ENCODE measurements around the gene FBXW11.

GRCh38 chr5:171835066-171835465 is 171.4 kb downstream of the FBXW11 start:
- TF ChIP-seq, protein P1, sequence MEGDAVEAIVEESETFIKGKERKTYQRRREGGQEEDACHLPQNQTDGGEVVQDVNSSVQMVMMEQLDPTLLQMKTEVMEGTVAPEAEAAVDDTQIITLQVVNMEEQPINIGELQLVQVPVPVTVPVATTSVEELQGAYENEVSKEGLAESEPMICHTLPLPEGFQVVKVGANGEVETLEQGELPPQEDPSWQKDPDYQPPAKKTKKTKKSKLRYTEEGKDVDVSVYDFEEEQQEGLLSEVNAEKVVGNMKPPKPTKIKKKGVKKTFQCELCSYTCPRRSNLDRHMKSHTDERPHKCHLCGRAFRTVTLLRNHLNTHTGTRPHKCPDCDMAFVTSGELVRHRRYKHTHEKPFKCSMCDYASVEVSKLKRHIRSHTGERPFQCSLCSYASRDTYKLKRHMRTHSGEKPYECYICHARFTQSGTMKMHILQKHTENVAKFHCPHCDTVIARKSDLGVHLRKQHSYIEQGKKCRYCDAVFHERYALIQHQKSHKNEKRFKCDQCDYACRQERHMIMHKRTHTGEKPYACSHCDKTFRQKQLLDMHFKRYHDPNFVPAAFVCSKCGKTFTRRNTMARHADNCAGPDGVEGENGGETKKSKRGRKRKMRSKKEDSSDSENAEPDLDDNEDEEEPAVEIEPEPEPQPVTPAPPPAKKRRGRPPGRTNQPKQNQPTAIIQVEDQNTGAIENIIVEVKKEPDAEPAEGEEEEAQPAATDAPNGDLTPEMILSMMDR (IDR thresholded peaks at IDR 0.05), result no peak
- TF ChIP-seq SP1 (CRISPR knock-in tag; conservative IDR thresholded peaks at IDR 0.05) (no peak), PREB (CRISPR knock-in tag; IDR thresholded peaks at IDR 0.05; ENCODE audit: borderline replicate concordance) (no peak)
